Stimulated activated CD8-positive, alpha-beta memory T cell treated with anti-CD3 and anti-CD28 coated beads, Interleukin-4, amount 100 ng/mL, for 1 hour (primary cell): ENCODE data around the gene TMEM198.

Source experiments
- DNase-seq, 2 donors: peaks; one replicate each; pipeline ENCODE4 v3.0.0-alpha.2; 2020; ENCODE audit warnings: low read depth in 2 of 2, low spot score in 1 of 2

Gene TMEM198

DNA sequence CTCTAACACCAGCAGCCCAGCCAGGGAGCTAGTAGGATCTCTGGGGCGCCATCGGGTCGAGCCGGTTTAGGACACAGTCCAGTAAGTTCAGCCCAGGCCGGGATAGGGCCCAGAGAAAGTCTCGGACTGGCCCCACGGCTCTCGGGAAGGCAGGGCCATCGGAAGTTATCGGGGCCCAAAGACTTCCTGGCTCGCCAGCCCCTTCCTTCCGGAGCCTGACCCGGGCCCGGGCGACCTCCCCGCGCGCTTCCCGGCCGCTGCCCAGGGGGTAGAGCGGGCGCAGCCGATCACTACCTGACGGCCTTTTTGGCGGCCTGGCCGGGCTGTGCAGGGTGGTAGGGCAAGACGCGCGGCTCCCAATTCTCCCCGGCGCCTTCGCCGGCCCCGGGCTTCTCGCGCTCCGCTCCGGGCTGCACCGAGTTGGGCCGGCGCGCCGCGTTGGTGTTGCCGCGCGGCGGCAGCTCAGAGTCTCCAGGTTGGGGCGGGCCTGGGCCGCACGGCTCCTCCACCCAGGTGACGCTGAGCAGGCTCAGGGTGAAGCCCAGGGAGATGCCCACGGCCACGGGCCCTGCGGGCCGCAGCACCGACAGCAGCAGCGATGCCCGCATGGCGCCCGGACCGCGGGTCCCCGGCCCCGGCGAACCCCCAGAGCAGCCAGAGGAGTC is 765 bp upstream of the TMEM198 start:
- no peak for DNase-seq

DNA sequence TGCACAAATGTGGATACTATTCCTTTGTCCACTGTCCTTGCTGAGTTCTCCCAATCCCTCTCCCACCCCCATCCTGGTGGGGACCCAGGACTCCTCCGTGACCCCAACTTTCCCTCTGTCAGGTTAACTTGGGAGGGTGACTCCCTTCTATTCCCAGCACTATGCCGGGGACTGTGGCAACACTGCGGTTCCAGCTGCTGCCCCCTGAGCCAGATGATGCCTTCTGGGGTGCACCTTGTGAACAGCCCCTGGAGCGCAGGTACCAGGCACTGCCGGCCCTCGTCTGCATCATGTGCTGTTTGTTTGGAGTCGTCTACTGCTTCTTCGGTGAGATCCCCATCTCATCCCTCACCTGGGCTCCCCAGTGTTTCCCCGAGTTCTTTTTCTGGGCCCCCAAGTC is 739 bp downstream of the TMEM198 start:
- no peak for DNase-seq

DNA sequence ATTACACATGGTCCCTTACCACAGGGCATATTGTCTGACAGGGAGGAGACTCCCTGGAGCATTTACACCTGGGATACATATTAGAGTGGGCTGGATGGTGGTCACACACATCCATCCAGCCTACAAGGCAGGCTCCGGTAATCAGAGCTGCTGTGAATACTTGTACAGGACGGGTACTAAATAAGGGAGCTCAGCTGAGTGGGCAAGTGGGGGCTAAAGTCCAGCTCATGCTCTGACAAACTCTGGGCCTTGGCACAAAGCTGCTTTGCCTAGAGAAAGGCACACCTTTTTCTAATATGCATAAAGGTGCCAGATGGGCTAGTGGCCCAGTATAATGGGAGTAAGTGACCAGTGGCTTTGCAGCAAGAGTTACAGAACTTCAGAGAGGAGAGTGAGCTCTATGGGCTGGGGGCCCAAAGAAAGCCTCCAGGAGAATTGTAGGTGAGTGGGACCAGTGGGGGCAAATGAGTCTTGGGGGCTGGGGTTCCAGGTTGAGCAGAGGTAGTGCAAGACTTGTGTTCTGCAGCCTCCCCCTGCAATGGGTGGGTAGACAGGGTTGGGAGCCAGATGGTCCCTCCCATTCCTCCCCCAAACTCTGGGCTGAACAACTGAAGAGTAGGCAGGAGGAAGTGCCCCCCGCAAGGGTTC is 1.6 kb downstream of the TMEM198 start:
- DNase-seq, result no peak

DNA sequence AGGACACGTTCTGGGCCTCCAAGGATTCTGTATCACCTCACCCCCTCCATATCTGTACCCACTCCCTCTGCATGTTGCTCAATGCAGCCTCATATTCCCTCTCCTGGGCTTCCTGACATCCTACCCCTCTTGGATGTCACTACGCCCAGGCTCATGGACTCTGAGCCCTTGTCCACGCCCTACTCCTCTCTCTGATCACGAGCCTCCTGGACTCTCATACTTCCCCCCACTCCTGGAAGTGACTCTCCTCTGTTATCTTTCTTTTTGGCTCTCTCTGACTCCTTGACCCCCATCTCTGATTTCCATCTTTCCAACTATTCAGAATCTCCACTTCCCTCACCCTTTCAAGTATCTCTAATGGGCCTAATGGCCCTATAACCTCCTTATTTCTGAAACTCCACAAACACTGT is 2.1 kb downstream of the TMEM198 start:
- no peak for DNase-seq

DNA sequence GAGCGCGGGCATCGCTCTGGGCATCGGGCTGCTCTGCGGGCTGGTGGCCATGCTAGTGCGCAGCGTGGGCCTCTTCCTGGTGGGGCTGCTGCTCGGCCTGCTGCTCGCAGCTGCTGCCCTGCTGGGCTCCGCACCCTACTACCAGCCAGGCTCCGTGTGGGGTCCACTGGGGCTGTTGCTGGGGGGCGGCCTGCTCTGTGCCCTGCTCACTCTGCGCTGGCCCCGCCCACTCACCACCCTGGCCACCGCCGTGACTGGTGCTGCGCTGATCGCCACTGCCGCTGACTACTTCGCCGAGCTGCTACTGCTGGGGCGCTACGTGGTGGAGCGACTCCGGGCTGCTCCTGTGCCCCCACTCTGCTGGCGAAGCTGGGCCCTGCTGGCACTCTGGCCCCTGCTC is 3.8 kb downstream of the TMEM198 start:
- DNase-seq, result no peak

DNA sequence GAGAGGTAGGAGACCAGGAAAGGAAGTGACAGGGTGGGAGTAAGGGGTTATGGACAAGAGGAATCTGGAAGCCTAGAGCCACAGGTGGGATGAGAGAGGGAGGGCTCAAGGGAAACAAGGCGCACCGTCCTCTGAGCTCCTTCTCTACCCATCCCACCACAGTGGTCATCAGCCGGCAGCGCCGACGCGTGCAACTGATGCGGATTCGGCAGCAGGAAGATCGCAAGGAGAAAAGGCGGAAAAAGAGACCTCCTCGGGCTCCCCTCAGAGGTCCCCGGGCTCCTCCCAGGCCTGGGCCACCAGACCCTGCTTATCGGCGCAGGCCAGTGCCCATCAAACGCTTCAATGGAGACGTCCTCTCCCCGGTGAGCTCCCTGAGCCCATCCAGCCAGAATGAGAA is 5.2 kb downstream of the TMEM198 start:
- DNase-seq, result no peak

DNA sequence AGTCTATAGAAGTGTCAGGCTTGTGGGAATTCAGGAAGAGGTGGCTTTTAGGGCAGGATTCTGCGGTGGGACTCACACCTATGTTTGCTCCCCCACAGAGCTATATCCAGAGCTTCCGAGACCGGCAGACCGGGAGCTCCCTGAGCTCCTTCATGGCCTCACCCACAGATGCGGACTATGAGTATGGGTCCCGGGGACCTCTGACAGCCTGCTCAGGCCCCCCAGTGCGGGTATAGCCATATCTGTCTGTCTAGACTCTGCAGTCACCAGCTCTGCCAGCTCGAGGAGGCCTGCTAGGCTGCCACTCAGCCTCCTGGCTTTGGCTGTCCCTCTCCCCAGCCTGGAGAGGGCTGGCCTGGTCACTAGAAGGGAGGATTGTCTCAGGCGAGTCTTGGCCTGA is 5.8 kb downstream of the TMEM198 start:
- no peak for DNase-seq

DNA sequence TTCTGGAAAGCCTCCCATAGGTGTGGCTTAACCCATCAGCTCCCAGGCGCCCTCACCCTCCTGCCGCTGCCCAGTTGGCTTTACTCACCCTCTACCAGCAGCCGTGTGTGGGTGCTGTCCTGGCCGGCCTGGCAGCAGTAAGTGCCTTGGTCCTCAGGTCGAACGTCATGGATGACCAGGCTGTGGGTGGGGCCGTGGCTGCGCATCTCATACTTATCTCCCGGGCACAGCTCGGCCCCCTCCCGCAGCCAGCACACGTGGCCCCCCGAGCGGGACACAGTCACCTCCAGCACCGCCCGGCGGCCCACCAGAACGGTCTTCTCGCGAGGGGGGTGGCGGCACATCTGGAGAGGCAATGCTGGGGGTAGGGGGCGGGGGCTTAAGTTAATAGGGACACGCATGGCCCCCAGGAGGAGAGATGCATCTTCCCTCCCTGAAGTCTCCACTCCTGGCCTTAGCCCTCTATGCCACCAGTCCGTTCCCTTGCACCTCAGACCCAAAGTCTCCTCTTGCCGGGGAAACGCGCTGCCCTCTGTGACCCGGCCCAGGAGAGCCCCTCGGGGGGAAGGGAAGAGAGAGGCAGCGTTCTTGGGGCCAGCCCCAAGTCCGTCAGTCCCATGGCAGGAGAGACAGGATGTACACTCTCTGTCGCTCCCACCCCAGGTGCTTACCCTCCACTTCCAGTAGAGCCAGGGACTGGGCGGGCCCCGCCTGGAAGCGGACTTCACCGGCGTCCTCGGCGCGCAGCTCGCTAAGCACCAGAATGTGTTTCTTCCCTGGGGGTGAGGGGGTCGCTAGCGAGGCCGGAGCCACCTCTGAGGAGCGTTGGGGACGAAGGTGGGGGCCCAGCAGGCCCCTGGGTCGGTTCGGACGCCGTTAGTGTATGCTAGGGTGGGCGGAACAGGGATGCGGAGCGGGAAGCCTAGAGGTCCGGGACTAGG is 7.9 kb downstream of the TMEM198 start:
- DNase-seq, result no peak

DNA sequence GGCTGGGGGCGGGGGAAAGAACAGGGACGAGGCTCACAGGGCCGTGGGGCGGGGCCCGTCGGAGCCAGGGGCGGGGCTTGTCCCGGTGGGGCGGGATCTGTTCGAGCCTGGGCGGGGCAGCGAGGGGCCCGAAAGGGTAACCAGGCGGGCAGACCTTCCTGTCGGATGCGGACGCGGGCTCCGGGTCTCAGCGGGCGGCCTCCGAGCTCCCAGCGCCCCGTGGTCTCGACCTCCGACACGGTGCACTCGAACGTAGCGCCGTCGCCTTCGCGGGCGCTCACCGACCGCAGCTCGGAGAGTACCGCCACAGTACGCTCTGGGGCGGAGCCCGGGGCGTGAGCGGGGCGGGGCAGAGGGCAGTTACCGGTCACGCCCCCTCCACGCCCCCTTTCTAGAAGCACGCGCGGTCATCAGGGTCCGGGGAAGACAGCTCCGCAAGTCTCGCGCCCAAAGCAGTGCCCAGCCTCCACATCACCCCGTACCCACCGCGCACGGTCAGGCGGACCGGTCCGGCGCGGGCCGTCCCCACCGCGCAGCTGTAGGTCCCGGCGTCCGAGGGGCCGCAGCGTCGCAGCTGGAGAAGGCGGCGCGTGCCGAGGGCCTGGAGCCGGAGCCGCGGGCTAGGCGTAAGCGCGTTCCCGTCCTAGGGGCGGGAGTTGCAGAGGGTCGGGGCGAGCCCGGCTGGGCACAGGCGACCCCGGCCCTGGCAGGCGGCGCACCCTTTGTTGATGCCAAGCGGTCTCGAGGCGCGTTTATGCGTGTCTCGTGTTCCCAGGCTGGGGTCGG is 8.7 kb downstream of the TMEM198 start:
- peak; percentile 50 to 60 for DNase-seq

DNA sequence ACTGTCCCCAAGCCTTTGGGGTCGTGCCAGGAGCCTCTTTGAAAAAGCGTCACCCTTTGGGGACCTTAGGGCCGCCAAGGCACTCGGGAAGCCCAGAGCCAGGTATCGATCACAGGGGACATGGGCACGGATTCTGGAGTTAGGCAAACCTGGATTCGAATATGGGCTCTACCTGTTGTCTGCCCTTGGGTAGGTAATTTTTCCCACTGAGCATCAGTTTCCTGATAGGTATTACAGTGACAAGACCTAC is 9.3 kb downstream of the TMEM198 start:
- no peak for DNase-seq

DNA sequence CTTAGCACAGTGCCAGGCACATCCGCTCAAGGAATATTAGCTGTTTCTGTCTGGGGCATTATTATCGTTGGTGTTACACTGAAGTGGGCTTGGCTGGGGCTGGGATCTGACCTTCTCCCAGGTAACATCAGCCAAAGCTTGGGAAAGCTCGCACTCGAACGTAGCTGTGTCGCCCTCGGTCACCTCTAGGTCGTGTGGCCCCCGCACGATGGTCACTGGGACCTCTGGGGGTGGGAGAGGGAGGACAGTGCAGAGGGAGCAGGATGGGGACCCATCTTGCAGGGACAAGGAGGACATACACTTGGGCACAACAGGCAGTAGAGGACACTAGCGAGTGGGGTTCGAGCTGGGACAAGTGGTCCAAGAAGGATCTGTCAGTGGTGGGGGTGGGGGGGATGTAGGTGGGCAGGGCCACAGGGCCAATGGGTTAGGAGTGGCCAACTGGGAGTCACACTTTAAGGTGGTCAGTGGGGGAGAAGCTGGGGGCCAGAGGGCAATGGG is 9.7 kb downstream of the TMEM198 start:
- no peak for DNase-seq

DNA sequence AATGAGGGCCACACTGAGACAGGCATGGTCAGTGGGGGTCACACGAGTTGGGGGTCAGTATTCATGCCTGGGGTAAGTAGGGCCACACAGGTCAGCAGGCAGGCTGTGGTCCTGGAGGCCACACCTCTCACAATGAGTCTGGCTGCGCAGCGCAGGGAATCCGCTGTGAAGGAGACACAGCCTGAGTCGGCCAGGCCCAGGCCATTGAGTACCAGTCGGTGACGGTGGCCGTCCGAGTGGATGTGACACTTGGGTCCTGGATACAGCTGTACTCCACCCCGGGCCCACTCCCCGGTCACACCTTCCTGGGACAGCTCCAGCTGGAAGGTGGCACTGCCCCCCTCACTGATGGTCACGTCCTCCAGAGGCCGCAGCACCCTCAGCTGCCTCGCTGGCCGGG is 10.5 kb downstream of the TMEM198 start:
- no peak for DNase-seq

DNA sequence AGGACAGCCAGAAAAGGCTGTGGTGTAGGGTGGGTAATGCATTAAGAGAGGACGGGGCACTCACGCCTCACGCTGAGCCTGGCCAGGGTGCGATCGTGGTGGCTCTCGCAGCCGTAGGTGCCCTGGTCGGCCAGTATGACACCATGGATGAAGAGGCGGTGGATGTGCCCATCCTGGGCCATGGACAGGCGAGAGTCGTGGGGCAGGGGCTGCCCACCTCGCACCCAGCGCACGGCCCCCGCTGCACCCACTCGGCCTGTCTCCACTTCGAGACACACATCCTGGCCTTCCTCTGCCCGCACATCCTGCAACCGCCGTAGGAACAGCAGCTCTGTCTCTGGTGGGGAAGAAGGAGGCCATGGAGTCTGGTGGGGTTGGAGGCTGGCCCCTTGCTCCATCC is 12.1 kb downstream of the TMEM198 start:
- DNase-seq, result no peak

DNA sequence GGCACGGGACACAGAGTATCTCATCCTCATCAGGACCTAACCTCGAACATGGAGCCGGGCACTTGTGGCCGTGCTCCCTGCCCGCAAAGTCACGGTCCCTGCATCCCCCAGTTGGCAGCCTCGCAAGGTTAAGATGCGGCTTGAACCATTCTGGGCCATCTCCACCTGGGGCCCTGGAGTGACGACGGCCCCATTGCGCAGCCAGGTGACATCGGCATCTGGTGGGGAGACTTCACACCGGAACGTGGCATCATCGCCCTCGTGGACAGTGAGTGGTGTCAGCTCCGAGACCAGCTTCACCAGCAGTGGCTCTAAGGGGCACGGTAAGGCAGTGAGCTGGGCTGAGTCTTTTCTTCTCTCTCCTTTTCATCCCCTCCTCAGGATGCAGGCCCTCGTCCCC is 12.6 kb downstream of the TMEM198 start:
- no peak for DNase-seq

DNA sequence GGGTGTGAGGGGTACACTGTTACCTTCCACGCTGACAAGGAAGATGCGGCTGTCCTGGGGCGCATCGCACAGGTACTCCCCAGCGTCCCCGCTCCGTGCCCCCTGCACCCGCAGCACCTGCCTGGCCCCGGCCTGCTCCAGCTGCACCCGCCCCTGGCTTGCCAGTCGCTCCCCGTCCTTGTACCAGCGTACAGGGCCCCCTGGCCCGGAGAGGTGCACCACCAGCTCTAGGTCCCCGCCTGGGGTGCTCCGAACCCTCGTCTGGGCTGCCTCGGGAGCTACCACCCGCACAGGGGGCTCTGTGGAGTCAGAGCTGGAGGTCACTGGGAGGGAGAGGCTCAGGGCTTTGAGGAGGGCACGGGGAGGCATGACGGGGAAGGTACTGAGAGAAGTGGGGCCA is 13.5 kb downstream of the TMEM198 start:
- no peak for DNase-seq

DNA sequence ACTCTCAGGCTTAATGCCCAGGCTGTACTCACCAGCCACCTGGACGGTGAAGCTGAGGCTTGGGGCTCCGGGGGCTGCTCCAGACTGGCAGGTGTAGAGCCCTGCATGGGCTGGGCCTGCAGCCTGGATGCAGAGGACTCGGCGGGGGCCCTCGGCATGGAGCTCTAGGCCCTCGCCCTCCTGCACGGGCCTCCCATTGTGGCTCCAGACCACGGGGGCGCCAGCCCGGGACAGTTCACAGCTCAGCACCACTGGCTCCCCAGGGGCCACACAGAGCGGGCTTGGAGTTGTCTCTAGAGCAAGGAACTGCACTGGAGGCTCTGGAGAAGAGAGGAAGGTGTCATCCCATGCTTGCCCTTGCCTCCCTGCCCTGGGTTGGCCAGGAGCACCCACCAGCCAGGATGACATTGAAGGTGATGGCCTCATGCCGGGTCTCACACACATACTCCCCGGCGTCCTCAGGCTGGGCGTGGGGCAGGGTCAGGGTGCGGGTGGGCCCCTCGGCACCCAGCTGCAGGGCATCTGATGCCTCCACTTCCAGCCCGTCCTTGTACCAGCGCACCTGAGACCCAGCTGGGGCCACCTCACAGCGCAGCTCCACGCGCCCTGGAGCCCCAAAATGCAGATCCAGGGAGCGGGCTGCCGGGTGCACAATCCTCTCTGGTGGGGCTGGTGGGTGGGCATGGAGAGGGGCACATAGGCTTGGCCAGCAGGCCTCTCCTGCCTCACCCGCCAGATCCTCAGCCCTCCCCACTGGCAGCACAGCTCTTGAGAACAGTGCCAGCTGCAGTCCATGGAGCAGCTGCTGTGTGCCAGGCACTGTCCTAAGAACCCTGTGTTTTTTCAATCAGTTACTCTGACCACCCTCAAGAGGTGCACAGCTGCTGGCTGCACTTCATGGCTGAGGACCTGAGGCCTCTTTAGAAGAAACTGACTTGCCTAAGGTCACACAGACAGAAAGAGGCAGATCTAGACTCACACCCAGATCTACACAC is 14.3 kb downstream of the TMEM198 start:
- DNase-seq, result no peak

DNA sequence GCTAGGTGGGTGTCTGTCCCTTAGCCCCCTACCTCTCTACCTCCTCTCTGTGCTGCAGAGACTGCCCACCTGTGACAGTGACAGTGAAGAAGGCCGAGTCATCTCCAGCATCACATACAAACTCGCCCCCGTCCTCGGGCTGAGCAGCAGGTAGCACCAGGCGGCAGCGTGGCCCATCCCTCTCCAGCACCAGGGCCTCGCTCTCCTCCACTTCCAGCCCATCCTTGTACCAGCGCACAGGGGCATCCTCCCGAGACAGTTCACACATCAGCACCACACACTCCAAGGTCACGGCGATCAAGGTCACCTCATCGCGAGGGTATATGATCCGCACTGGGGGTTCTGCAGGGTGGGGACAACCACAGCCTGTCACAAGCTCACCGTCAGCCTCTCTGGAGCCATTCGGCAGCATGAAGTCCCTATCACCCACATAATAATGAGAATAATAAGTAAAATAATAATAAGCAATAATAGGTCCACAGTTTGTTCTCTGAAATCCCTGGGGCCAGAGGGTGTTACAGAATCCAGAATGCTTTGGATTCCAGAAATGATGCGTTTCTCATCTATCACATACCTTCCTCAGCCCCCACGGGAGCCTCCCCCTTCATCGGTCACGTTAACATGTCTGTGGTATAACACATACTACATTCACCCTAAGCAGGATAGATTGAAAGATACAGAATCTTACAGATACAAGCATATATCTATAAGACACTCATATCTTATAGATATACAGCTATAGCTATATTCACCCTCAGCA is 15.5 kb downstream of the TMEM198 start:
- DNase-seq, result no peak

DNA sequence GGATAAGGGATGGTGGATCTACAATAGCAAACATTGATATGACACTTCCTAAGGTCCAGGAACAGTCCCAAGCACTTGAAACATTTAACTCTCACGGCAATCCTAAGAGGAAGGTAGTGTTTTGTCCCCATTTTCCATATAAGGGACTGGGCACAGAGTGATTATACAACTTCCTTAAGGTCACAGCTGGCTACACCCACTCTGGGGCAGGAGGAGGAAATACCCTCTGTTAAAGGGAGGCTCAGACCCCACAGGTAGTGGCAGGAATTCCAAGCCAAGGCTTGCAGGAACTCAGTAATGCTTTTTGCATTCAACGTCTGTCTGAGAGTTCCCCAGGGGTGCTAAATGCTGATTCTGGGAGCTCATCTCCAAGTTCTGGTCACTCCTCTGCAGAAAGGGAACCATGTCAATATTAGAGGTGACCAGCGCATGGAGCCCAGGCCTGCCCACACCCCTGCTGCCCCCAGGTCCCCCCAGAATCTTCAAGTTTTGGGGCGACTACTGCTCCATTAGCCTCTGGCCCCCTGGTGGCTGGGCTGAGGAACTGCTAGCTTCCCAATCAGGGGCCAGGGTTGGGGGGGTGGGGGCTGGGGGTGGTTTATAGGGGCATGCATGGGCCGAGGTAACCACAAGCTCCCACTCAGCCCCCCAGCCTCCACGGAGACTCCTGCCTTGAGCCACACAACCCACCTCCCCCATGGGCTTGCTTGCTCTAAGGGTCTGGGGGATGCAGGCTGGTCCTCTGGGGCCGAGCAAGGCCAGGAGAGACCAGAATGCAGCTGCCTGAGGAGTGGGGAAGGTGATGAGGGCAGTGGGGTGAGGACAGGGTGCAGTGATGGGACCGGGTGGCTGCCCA is 16.4 kb downstream of the TMEM198 start:
- no peak for DNase-seq

DNA sequence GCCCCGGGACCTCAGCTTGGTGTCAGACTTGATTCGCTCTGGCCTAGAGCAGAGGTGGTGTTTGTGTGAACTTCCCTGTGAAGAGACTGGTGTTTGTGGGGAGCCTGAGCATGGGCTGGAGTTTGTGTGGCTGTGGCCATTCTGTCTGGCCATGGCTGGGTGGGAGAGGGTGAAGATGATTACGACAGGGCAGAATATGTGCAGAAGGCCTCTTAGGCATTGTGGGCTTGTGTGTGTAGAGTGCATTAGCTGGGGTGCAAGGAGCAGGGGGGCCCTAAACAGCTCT is 17.0 kb downstream of the TMEM198 start:
- no peak for DNase-seq
